ENCODE measurements around the gene BDKRB2.

Gene BDKRB2

GRCh38 chr14:96263347-96264199, 58.9 kb downstream of the BDKRB2 start:
- in situ Hi-C loops (cut with MboI; ENCODE audit: low sequenced_read_pairs, unreplicated experiment) = no loop called here
- DNase-seq (ENCODE audit: low spot score) = no peak
- TF ChIP-seq CTCF (IDR thresholded peaks at IDR 0.05; ENCODE audit: borderline replicate concordance, control extremely low read depth, extremely low read depth, insufficient read depth, missing control alignments) = no peak

- DNase-seq (ENCODE audit: low spot score) = no peak
- TF ChIP-seq CTCF (IDR thresholded peaks at IDR 0.05; ENCODE audit: borderline replicate concordance, control extremely low read depth, extremely low read depth, insufficient read depth, missing control alignments) = no peak
- in situ Hi-C loops (cut with MboI; ENCODE audit: low sequenced_read_pairs, unreplicated experiment) = no loop called here
These were observed 59.5 kb downstream of the BDKRB2 start for GRCh38 chr14:96264200-96264553.

GRCh38 chr14:96264853-96265252, 60.2 kb downstream of the BDKRB2 start:
- no peak for TF ChIP-seq CTCF (IDR thresholded peaks at IDR 0.05; ENCODE audit: borderline replicate concordance, control extremely low read depth, extremely low read depth, insufficient read depth, missing control alignments)
- DNase-seq (ENCODE audit: low spot score) = no peak
- in situ Hi-C loops (cut with MboI; ENCODE audit: low sequenced_read_pairs, unreplicated experiment) = no loop called here

- no peak for TF ChIP-seq CTCF (IDR thresholded peaks at IDR 0.05; ENCODE audit: borderline replicate concordance, control extremely low read depth, extremely low read depth, insufficient read depth, missing control alignments)
- DNase-seq (ENCODE audit: low spot score) = no peak
- in situ Hi-C loops (cut with MboI; ENCODE audit: low sequenced_read_pairs, unreplicated experiment) = no loop called here
These were observed 60.9 kb downstream of the BDKRB2 start for GRCh38 chr14:96265383-96266095.

- in situ Hi-C loops (cut with MboI; ENCODE audit: low sequenced_read_pairs, unreplicated experiment) = no loop called here
- no peak for DNase-seq (ENCODE audit: low spot score)
- TF ChIP-seq CTCF (IDR thresholded peaks at IDR 0.05; ENCODE audit: borderline replicate concordance, control extremely low read depth, extremely low read depth, insufficient read depth, missing control alignments) = no peak
These were observed 62.7 kb downstream of the BDKRB2 start for GRCh38 chr14:96267336-96267735.

GRCh38 chr14:96267916-96268315, 63.3 kb downstream of the BDKRB2 start:
- no peak for TF ChIP-seq CTCF (IDR thresholded peaks at IDR 0.05; ENCODE audit: borderline replicate concordance, control extremely low read depth, extremely low read depth, insufficient read depth, missing control alignments)
- DNase-seq (ENCODE audit: low spot score) = no peak
- in situ Hi-C loops (cut with MboI; ENCODE audit: low sequenced_read_pairs, unreplicated experiment) = no loop called here
